CD4-positive, alpha-beta T cell (primary cell): ENCODE data around the gene REXO4. TPM values are rescaled to one million over a fixed set of nuclear protein-coding genes. Genes with fewer than 3 reads are reported as not detected.

Experiments
- ATAC-seq: fragments of 200-7000 bp; cut with Tn5 transposase; one replicate; pipeline ENCODE4 v1.10.0; 2022; ENCODE audit warnings: mild to moderate bottlenecking; ENCODE audit not compliant: poor library complexity
- CTCF ChIA-PET: fragments of 350-600 bp; sonication (Branson Sonifier 250); formaldehyde crosslinking; loops from one replicate; lab custom pipeline; 2021; ENCODE audit warnings: antibody characterized with exemption, inconsistent platforms; lab: Charles Lee
- POLR2A ChIA-PET: fragments of 350-600 bp; sonication (Branson Sonifier 250); formaldehyde crosslinking; loops from one replicate; lab custom pipeline; 2021; ENCODE audit warnings: antibody characterized with exemption, inconsistent platforms; lab: Charles Lee
- DNase-seq, 14 experiments: peaks; one replicate each; pipeline ENCODE4 v3.0.0-alpha.2; 2013 to 2020; ENCODE audit warnings: mixed read lengths in 2 of 14
- H3K27ac ChIP-seq, 2 donors: one replicate each; pipeline versions ENCODE4 v1.5.1 to v1.7.0; 2013; ENCODE audit warnings: low read length in 2 of 2, low read depth in 1 of 2, mild to moderate bottlenecking in 1 of 2
- H3K27me3 ChIP-seq, 2 experiments: 1 replicate in 1 of 2; 2 replicates in 1 of 2; pipeline versions ENCODE4 v1.6.1 to v1.7.0; 2013; ENCODE audit warnings: low read length in 2 of 2, control low read depth in 1 of 2, mild to moderate bottlenecking in 1 of 2, moderate library complexity in 1 of 2; ENCODE audit not compliant: insufficient read depth in 2 of 2, control insufficient read depth in 1 of 2
- H3K36me3 ChIP-seq: one replicate; pipeline ENCODE4 v1.6.1; 2013; ENCODE audit warnings: low read length, control low read depth; ENCODE audit not compliant: insufficient read depth
- H3K4me1 ChIP-seq: one replicate; pipeline ENCODE4 v1.6.1; 2013; ENCODE audit warnings: low read length, control low read depth; ENCODE audit not compliant: insufficient read depth
- H3K4me3 ChIP-seq: one replicate; pipeline ENCODE4 v1.5.1; 2013; ENCODE audit warnings: mild to moderate bottlenecking, low read length, moderate library complexity
- H3K9me3 ChIP-seq, 2 experiments: 1 replicate in 1 of 2; 2 replicates in 1 of 2; pipeline versions ENCODE4 v1.6.1 to v1.7.0; 2013; ENCODE audit warnings: low read length in 2 of 2, mild to moderate bottlenecking in 2 of 2, control low read depth in 1 of 2, moderate library complexity in 1 of 2; ENCODE audit not compliant: control insufficient read depth in 1 of 2, insufficient read depth in 1 of 2
- H3K27ac Mint-ChIP-seq: one replicate; pipeline ENCODE4 v1.8.0; 2020; ENCODE audit warnings: mixed read lengths
- H3K27me3 Mint-ChIP-seq: one replicate; pipeline ENCODE4 v1.8.0; 2021; ENCODE audit warnings: mixed read lengths
- H3K36me3 Mint-ChIP-seq: one replicate; pipeline ENCODE4 v1.8.0; 2021; ENCODE audit warnings: low read depth, mixed read lengths
- H3K4me1 Mint-ChIP-seq: one replicate; pipeline ENCODE4 v1.8.0; 2021; ENCODE audit warnings: low read depth, mixed read lengths
- H3K4me3 Mint-ChIP-seq: one replicate; pipeline ENCODE4 v1.8.0; 2020; ENCODE audit warnings: mild to moderate bottlenecking, mixed read lengths
- H3K9me3 Mint-ChIP-seq: one replicate; pipeline ENCODE4 v1.8.0; 2020; ENCODE audit warnings: mixed read lengths
- CTCF ChIP-seq: fragments of 200-600 bp; IDR thresholded peaks from one replicate; pipeline ENCODE4 v1.8.0; 2022; ENCODE audit warnings: antibody characterized with exemption, mild to moderate bottlenecking
- intact Hi-C, 2 experiments: fragments of 100-400 bp; cut with DNase I in 1 of 2; cut with micrococcal nuclease in 1 of 2; formaldehyde crosslinking; loops; one replicate each; pipeline versions ENCODE4 v1.15.1 to v1.9.0; 2023 to 2025; cut with DNase I, micrococcal nuclease
- total RNA-seq, 174 experiments: library from RNA in 2 of 174; stranded (reverse) in 2 of 174; gene quantifications; one replicate each; pipeline ENCODE4 v1.2.3 and lab custom pipeline; 2021 to 2026

The REXO4 gene
- total RNA-seq, 2 experiments from 2014 or later, result 17.3 to 18.5 TPM

- no peak overlapping the region for H3K27ac ChIP-seq
- CTCF ChIA-PET, result no interaction called here
These were observed 2.6 kb upstream of the REXO4 start for GRCh38 chr9:133420392-133420827.

GRCh38 chr9:133419005-133419404 lies 1.2 kb upstream of the REXO4 start:
- intact Hi-C loops, result loop anchor here (2.0 to 5.0 kb wide), 4 partner anchors 40 to 70 kb away; partner anchors contain the start of genes CACFD1 (in 1 of the 2), MED22 (in 1 of the 2), RPL7A (in 1 of the 2) and STKLD1 (in 1 of the 2)

More at GRCh38 chr9:133420392-133420827, 2.6 kb upstream of the REXO4 start:
- Mint-ChIP-seq H3K4me3 (peak overlapping the region; percentile 6), H3K27me3 (peaks cover 7% of the 10 kb centered on the region), H3K36me3 (peaks cover 22% of the 10 kb centered on the region), H3K27ac (peak overlapping the region; percentile 12), H3K4me1 (peaks cover 29% of the 10 kb centered on the region), H3K9me3 (no peaks in the 10 kb centered on the region)
- peaks cover 4% of the 10 kb centered on the region for H3K36me3 ChIP-seq
- no peak for ATAC-seq
- TF ChIP-seq CTCF, result no peak
- DNase-seq, result peak in 3 of 14 experiments; percentile 15 to 69 (median 58)
- POLR2A ChIA-PET, result no interaction called here
- intact Hi-C loops, result no loop called here
- no peak overlapping the region for H3K4me3 ChIP-seq
- peaks cover 32% of the 10 kb centered on the region for H3K4me1 ChIP-seq
- peaks cover 2 to 6% of the 10 kb centered on the region in 2 experiments for H3K27me3 ChIP-seq
- peaks cover 0 to 5% of the 10 kb centered on the region in 2 experiments for H3K9me3 ChIP-seq

GRCh38 chr9:133415170-133415569 lies 2.6 kb downstream of the REXO4 start:
- H3K36me3 Mint-ChIP-seq, result peaks cover 72% of the 10 kb centered on the region
- POLR2A ChIA-PET, result no interaction called here
- Histone ChIP-seq H3K4me3 (no peak overlapping the region), H3K36me3 (peaks cover 52% of the 10 kb centered on the region), H3K9me3 (no peaks in the 10 kb centered on the region), H3K4me1 (peaks cover 34% of the 10 kb centered on the region), H3K27ac (no peak overlapping the region), H3K27me3 (no peaks in the 10 kb centered on the region)
- H3K4me1 Mint-ChIP-seq, result peaks cover 42% of the 10 kb centered on the region
- H3K4me3 Mint-ChIP-seq, result peak overlapping the region; percentile 92
- CTCF ChIA-PET, result interaction anchor here (1.2 kb wide), 1 partner anchor 229 kb away, joined by 3 read pairs; no protein-coding TSS in a partner anchor
- ATAC-seq (no peak), DNase-seq (no peak)
- no peaks in the 10 kb centered on the region for H3K9me3 Mint-ChIP-seq
- no peak overlapping the region for H3K27ac Mint-ChIP-seq
- no peak for TF ChIP-seq CTCF
- intact Hi-C loops, result loop anchor here (5.0 kb wide), 2 partner anchors 38 to 58 kb away; partner anchors contain the start of genes STKLD1 (in 1 of the 2), SURF1 (in 1 of the 2), SURF2 (in 1 of the 2) and SURF4 (in 1 of the 2)
- H3K27me3 Mint-ChIP-seq, result no peaks in the 10 kb centered on the region

More at GRCh38 chr9:133419005-133419404, 1.2 kb upstream of the REXO4 start:
- H3K4me3 Mint-ChIP-seq, result peak overlapping the region; percentile 92
- CTCF ChIA-PET, result interaction anchor here (1.0 kb wide), 1 partner anchor 68 kb away, joined by 3 read pairs; no protein-coding TSS in a partner anchor
- POLR2A ChIA-PET, result interaction anchor here (0.6 to 2.0 kb wide), 3 partner anchors 40 to 59 kb away, joined by 3 to 10 read pairs (median 4); partner anchors contain the start of genes CACFD1 and STKLD1
- Histone ChIP-seq H3K4me1 (peaks cover 34% of the 10 kb centered on the region), H3K4me3 (no peak overlapping the region), H3K27me3 (peaks cover 0 to 3% of the 10 kb centered on the region in 2 experiments), H3K9me3 (peaks cover 0 to under 1% of the 10 kb centered on the region in 2 experiments), H3K36me3 (peaks cover 15% of the 10 kb centered on the region), H3K27ac (no peak overlapping the region)
- H3K36me3 Mint-ChIP-seq, result peaks cover 36% of the 10 kb centered on the region
- H3K9me3 Mint-ChIP-seq, result no peaks in the 10 kb centered on the region
- no peak for ATAC-seq
- no peak for DNase-seq
- peaks cover 42% of the 10 kb centered on the region for H3K4me1 Mint-ChIP-seq
- no peak for TF ChIP-seq CTCF
- H3K27ac Mint-ChIP-seq, result peak overlapping the region; percentile 86
- H3K27me3 Mint-ChIP-seq, result no peaks in the 10 kb centered on the region
